ENCODE data around the gene ABR.
A peak's percentile ranks its signal among the peaks of the same experiment; 100 is the strongest.
"Not testable (repeated sequence)": the region's sequence is repeated elsewhere in the genome, so short reads cannot be mapped to it uniquely, and the experiment has no call there.

The ABR gene

GRCh38 chr17:1170739-1171138, 9.0 kb downstream of the ABR start:
- no peak for DNase-seq

GRCh38 chr17:1169929-1170312, 9.9 kb downstream of the ABR start:
- no peak for DNase-seq

- no peak for DNase-seq
Observed at GRCh38 chr17:1169221-1169928, 10.4 kb downstream of the ABR start.

- DNase-seq: no peak
Observed at GRCh38 chr17:1168533-1169220, 11.1 kb downstream of the ABR start.

GRCh38 chr17:1166276-1166675, 13.5 kb downstream of the ABR start:
- DNase-seq: no peak

- no peak for DNase-seq
Observed at GRCh38 chr17:1165836-1166235, 13.9 kb downstream of the ABR start.

- no peak for DNase-seq
Observed at GRCh38 chr17:1164935-1165556, 14.7 kb downstream of the ABR start.

- DNase-seq: peak; percentile 88 to 89
Observed at GRCh38 chr17:1162116-1162855, 17.5 kb downstream of the ABR start.

GRCh38 chr17:1160591-1161390, 19.0 kb downstream of the ABR start:
- no peak for DNase-seq

- no peak for DNase-seq
Observed at GRCh38 chr17:1159431-1160180, 20.2 kb downstream of the ABR start.

GRCh38 chr17:1158879-1159278, 20.9 kb downstream of the ABR start:
- DNase-seq: no peak

- DNase-seq: no peak
Observed at GRCh38 chr17:1156864-1157263, 22.9 kb downstream of the ABR start.

- DNase-seq: no peak
Observed at GRCh38 chr17:1154704-1155103, 25.1 kb downstream of the ABR start.

- peak; percentile 74 to 77 for DNase-seq
Observed at GRCh38 chr17:1153795-1154546, 25.8 kb downstream of the ABR start.

- not testable (repeated sequence) for DNase-seq
Observed at GRCh38 chr17:1152582-1152981, 27.2 kb downstream of the ABR start.

GRCh38 chr17:1150863-1151600, 28.7 kb downstream of the ABR start:
- DNase-seq: no peak

GRCh38 chr17:1149869-1150268, 29.9 kb downstream of the ABR start:
- DNase-seq: no peak

GRCh38 chr17:1147664-1148063, 32.1 kb downstream of the ABR start:
- DNase-seq: peak; percentile 91 to 92

GRCh38 chr17:1146561-1147265, 33.1 kb downstream of the ABR start:
- no peak for DNase-seq

Measured in SHP77 (cell line).